Activated naive CD4-positive, alpha-beta T cell treated with anti-CD3 and anti-CD28 coated beads, Interleukin-2, amount 50 U/mL, for 72 hours (primary cell): ENCODE results near the gene PRAMEF15. TPM values are rescaled to one million over a fixed set of nuclear protein-coding genes. Genes with fewer than 3 reads are reported as not detected.
A peak's percentile ranks its signal among the peaks of the same experiment; 100 is the strongest.
"Not testable (repeated sequence)": the region's sequence is repeated elsewhere in the genome, so short reads cannot be mapped to it uniquely, and the experiment has no call there.

Experiments
- ATAC-seq, 2 donors: fragments of 150-1000 bp; cut with Tn5 transposase; 2 replicates each; pipeline ENCODE4 v1.10.0; 2021; ENCODE audit warnings: mild to moderate bottlenecking in 2 of 2, moderate library complexity in 2 of 2
- DNase-seq, 2 donors: peaks; one replicate each; pipeline ENCODE4 v3.0.0; 2021 to 2022; ENCODE audit warnings: low spot score in 2 of 2
- H3K27ac Mint-ChIP-seq, 2 donors: one replicate each; pipeline ENCODE4 v1.8.0; 2022; ENCODE audit warnings: mild to moderate bottlenecking in 2 of 2, mixed read lengths in 2 of 2
- H3K36me3 Mint-ChIP-seq, 2 donors: one replicate each; pipeline ENCODE4 v1.8.0; 2022; ENCODE audit warnings: mixed read lengths in 2 of 2
- H3K9me3 Mint-ChIP-seq, 2 donors: one replicate each; pipeline ENCODE4 v1.8.0; 2022; ENCODE audit warnings: mixed read lengths in 2 of 2
- total RNA-seq, 2 donors: library from RNA; stranded (reverse); gene quantifications; one replicate each; pipeline ENCODE4 v1.2.3, GENCODE V29; 2022

PRAMEF15 gene
- total RNA-seq, 2 donors from 2014 or later, result not detected

- not testable (repeated sequence) for H3K36me3 Mint-ChIP-seq, H3K9me3 Mint-ChIP-seq, ATAC-seq, H3K27ac Mint-ChIP-seq
- peak in 1 of 2 donors; percentile 45 for DNase-seq
Observed at GRCh38 chr1:13368544-13368943, 53.2 kb downstream of the PRAMEF15 start.

Other genes starting within 250 kb of the PRAMEF15 start
- not detected for gene PRAMEF25, start 244.8 kb upstream of the PRAMEF15 start, total RNA-seq
- gene HNRNPCL2, start 198.7 kb upstream of the PRAMEF15 start, total RNA-seq, result not detected
- not detected for gene PRAMEF26, start 159.6 kb upstream of the PRAMEF15 start, total RNA-seq
- not detected for gene HNRNPCL4, start 149.9 kb upstream of the PRAMEF15 start, total RNA-seq
- gene PRAMEF9, start 143.7 kb upstream of the PRAMEF15 start, total RNA-seq, result not detected
- not detected for gene PRAMEF13, start 114.2 kb upstream of the PRAMEF15 start, total RNA-seq
- gene PRAMEF18, start 89.4 kb upstream of the PRAMEF15 start, total RNA-seq, result not detected
- not detected for gene PRAMEF5, start 61.4 kb upstream of the PRAMEF15 start, total RNA-seq
- not detected for gene PRAMEF8, start 30.4 kb upstream of the PRAMEF15 start, total RNA-seq
- gene PRAMEF33, start 12.0 kb upstream of the PRAMEF15 start, total RNA-seq, result not detected
- not detected for gene PRAMEF14, start 31.6 kb downstream of the PRAMEF15 start, total RNA-seq
- not detected for gene PRAMEF19, start 56.4 kb downstream of the PRAMEF15 start, total RNA-seq
- gene PRAMEF17, start 74.1 kb downstream of the PRAMEF15 start, total RNA-seq, result not detected
- not detected for gene PRAMEF20, start 94.9 kb downstream of the PRAMEF15 start, total RNA-seq
- not detected for gene LRRC38, start 198.4 kb downstream of the PRAMEF15 start, total RNA-seq